Measurements from ENCODE around the gene TET1. TPM values are rescaled to one million over a fixed set of nuclear protein-coding genes. Genes with fewer than 3 reads are reported as not detected.

Gene TET1
- total RNA-seq, 2 donors from 2014 or later = 50.8 to 60.5 TPM

DNA sequence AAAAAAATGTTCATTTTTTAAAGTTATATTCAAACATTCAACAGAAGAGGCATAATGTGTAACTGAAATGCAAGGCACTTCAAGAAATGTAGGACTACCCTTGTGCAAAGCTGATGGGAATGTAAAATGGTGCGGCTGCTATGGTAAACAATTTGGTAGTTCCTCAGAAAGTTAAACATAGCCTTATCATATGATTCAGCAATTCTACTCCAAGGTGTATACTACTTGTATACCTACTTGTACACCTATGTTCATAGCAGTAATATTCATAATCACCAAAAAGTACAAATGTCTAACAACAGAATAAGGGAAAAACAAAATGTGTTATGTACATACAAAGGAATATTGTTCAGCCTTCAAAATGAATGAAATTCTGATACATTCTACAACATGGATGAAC lies 37.3 kb downstream of the TET1 start:
- Histone ChIP-seq H3K9me3 (ENCODE audit: control insufficient read depth, low read length) (no peaks in the 10 kb centered on the region), H3K4me1 (ENCODE audit: control insufficient read depth, insufficient read depth, low read length) (peaks cover 16% of the 10 kb centered on the region), H3K9ac (ENCODE audit: extremely low read depth, low read length, poor library complexity, severe bottlenecking) (no peak overlapping the region), H3K27ac (ENCODE audit: low read depth, low read length) (no peak overlapping the region), H3K27me3 (ENCODE audit: control insufficient read depth, insufficient read depth, low read length, poor library complexity, severe bottlenecking) (no peaks in the 10 kb centered on the region), H3K4me3 (ENCODE audit: low read length) (no peak overlapping the region), H3K36me3 (ENCODE audit: control insufficient read depth, insufficient read depth, low read length) (peaks cover 28% of the 10 kb centered on the region)
- H3K4me3 Mint-ChIP-seq = no peak overlapping the region
- DNase-seq = no peak
- TF ChIP-seq, protein P1, sequence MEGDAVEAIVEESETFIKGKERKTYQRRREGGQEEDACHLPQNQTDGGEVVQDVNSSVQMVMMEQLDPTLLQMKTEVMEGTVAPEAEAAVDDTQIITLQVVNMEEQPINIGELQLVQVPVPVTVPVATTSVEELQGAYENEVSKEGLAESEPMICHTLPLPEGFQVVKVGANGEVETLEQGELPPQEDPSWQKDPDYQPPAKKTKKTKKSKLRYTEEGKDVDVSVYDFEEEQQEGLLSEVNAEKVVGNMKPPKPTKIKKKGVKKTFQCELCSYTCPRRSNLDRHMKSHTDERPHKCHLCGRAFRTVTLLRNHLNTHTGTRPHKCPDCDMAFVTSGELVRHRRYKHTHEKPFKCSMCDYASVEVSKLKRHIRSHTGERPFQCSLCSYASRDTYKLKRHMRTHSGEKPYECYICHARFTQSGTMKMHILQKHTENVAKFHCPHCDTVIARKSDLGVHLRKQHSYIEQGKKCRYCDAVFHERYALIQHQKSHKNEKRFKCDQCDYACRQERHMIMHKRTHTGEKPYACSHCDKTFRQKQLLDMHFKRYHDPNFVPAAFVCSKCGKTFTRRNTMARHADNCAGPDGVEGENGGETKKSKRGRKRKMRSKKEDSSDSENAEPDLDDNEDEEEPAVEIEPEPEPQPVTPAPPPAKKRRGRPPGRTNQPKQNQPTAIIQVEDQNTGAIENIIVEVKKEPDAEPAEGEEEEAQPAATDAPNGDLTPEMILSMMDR (conservative IDR thresholded peaks at IDR 0.05) = no peak
- no peaks in the 10 kb centered on the region for H3K9me3 Mint-ChIP-seq
- no peaks in the 10 kb centered on the region for H3K27me3 Mint-ChIP-seq (ENCODE audit: insufficient read depth)
- no peak overlapping the region for H3K27ac Mint-ChIP-seq
- peaks cover 19% of the 10 kb centered on the region for H3K36me3 Mint-ChIP-seq (ENCODE audit: low read depth)
- 78 to 100% methylated on average over 1 of the region's 1 CpG for WGBS, 2 experiments (ENCODE audit: insufficient coverage in 1 of 2, insufficient read length in 1 of 2)
- peaks cover 36% of the 10 kb centered on the region for H3K4me1 Mint-ChIP-seq

DNA sequence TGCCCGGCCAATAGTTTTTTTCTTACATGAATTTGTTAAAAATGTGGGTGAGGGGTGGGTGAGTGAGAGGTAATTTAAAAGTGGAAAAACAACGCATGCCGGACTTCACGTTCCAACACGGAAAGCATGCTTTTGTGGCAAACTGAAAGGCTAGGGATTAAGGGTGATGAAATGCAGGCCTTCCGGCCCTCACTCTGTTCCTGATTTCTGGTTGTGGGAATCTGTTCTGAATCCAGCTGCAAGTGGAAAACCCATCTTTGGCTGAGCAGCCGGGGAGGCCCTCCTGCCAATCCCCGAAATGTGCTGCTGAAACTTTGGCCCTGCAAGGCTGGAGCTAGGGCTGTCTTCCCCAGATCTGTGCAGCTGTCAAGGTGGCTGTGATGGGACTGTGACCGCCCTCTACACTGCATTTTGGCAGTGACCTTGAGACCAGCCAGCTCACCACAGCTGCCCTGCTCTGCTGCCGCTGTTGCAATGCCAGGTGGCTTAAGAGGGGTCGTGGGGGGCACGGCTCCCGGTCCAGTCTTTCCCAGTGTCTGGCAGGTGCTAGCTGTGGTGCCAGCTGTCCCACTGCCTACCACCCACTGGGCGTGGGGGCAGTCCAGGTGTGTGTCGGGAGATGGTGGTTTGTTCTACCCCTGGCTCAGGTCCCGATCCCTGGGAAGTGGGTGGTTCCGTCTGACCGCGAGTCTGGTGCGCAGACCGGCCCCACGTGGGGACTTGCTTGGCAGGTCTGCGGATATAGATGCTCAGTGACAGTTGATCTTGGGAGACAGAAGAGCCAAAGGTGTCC lies 39.0 kb downstream of the TET1 start:
- H3K9ac ChIP-seq (ENCODE audit: extremely low read depth, low read length, poor library complexity, severe bottlenecking) = peak overlapping the region; percentile 79
- H3K4me1 Mint-ChIP-seq = peaks cover 43% of the 10 kb centered on the region

DNA sequence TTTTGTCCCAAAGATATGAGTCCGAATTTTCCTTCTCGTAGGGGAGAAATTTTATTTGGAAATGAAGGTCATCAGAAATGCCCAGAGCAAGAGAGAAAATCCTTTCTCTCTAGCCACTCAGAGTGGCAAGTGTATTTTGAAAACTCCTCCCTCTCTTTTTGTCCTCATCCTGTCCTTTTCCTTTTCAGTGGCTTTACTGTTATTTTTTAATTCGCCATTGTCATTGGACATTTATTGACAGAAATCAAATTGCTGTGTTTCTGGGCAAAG lies 39.6 kb downstream of the TET1 start:
- Mint-ChIP-seq H3K4me3 (peak overlapping the region; percentile 58), H3K4me1 (peaks cover 48% of the 10 kb centered on the region), H3K36me3 (ENCODE audit: low read depth) (peaks cover 36% of the 10 kb centered on the region), H3K9me3 (no peaks in the 10 kb centered on the region), H3K27me3 (ENCODE audit: insufficient read depth) (no peaks in the 10 kb centered on the region), H3K27ac (peak overlapping the region; percentile 98)
- Histone ChIP-seq H3K27me3 (ENCODE audit: control insufficient read depth, insufficient read depth, low read length, poor library complexity, severe bottlenecking) (no peaks in the 10 kb centered on the region), H3K4me1 (ENCODE audit: control insufficient read depth, insufficient read depth, low read length) (peaks cover 16% of the 10 kb centered on the region), H3K9ac (ENCODE audit: extremely low read depth, low read length, poor library complexity, severe bottlenecking) (peak overlapping the region; percentile 79), H3K27ac (ENCODE audit: low read depth, low read length) (peak overlapping the region; percentile 96), H3K4me3 (ENCODE audit: low read length) (peak overlapping the region; percentile 79), H3K9me3 (ENCODE audit: control insufficient read depth, low read length) (no peaks in the 10 kb centered on the region), H3K36me3 (ENCODE audit: control insufficient read depth, insufficient read depth, low read length) (peaks cover 42% of the 10 kb centered on the region)
- TF ChIP-seq, protein P1 (conservative IDR thresholded peaks at IDR 0.05) = no peak
- DNase-seq = no peak
- WGBS, 2 experiments (ENCODE audit: insufficient coverage in 1 of 2, insufficient read length in 1 of 2) = 50 to 60% methylated on average over 2 to 3 of the region's 3 CpGs

More for the DNA sequence above, 39.0 kb downstream of the TET1 start:
- Mint-ChIP-seq H3K36me3 (ENCODE audit: low read depth) (peaks cover 31% of the 10 kb centered on the region), H3K27me3 (ENCODE audit: insufficient read depth) (no peaks in the 10 kb centered on the region), H3K9me3 (no peaks in the 10 kb centered on the region), H3K4me3 (peak overlapping the region; percentile 58), H3K27ac (peak overlapping the region; percentile 98)
- no peaks in the 10 kb centered on the region for H3K9me3 ChIP-seq (ENCODE audit: control insufficient read depth, low read length)
- H3K27ac ChIP-seq (ENCODE audit: low read depth, low read length) = peak overlapping the region; percentile 96
- DNase-seq = peak; percentile 73
- H3K27me3 ChIP-seq (ENCODE audit: control insufficient read depth, insufficient read depth, low read length, poor library complexity, severe bottlenecking) = no peaks in the 10 kb centered on the region
- peaks cover 16% of the 10 kb centered on the region for H3K4me1 ChIP-seq (ENCODE audit: control insufficient read depth, insufficient read depth, low read length)
- peaks cover 37% of the 10 kb centered on the region for H3K36me3 ChIP-seq (ENCODE audit: control insufficient read depth, insufficient read depth, low read length)
- TF ChIP-seq, protein P1 (conservative IDR thresholded peaks at IDR 0.05) = no peak
- peak overlapping the region; percentile 79 for H3K4me3 ChIP-seq (ENCODE audit: low read length)
- WGBS, 2 experiments (ENCODE audit: insufficient coverage in 1 of 2, insufficient read length in 1 of 2) = 73 to 75% methylated on average over 17 to 23 of the region's 23 CpGs
